ENCODE results near the gene TENM4.
"Not testable (repeated sequence)": the region's sequence is repeated elsewhere in the genome, so short reads cannot be mapped to it uniquely, and the experiment has no call there.

The TENM4 gene

DNA sequence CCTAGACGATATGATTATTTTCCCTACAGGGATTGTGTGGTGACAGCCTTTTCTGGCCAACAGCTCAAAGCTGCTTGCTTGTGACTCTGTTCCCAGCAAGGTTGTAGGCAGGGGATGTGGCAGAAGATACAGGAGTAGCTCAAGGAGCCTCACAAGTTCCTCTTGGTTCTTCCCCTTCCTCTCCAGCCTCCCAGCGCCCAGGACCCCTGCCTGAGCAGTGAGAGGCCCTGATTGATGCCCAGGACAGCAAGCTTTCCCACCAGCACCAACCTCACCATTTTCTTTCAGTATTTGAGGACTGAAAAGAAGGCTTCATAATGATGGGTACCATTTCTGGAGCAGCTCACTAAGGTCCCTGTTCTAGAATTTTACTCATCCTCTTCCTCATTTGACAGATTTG is 248.0 kb downstream of the TENM4 start:
- in situ Hi-C loops (cut with MboI; ENCODE audit: low sequenced_read_pairs), result no loop called here

DNA sequence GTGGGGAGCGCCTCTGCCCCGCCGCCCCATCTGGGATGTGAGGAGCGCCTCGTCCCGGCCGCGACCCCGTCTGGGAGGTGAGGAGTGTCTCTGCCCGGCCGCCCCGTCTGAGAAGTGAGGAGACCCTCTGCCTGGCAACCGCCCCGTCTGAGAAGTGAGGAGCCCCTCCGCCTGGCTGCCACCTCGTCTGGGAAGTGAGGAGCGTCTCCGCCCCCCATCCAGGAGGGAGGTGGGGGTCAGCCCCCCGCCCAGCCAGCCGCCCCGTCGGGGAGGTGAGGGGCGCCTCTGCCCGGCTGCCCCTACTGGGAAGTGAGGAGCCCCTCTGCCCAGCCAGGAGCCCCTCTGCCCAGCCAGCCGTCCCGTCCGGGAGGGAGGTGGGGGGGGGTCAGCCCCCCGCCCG is 249.1 kb downstream of the TENM4 start:
- in situ Hi-C loops (cut with MboI; ENCODE audit: low sequenced_read_pairs), result not testable (repeated sequence)

DNA sequence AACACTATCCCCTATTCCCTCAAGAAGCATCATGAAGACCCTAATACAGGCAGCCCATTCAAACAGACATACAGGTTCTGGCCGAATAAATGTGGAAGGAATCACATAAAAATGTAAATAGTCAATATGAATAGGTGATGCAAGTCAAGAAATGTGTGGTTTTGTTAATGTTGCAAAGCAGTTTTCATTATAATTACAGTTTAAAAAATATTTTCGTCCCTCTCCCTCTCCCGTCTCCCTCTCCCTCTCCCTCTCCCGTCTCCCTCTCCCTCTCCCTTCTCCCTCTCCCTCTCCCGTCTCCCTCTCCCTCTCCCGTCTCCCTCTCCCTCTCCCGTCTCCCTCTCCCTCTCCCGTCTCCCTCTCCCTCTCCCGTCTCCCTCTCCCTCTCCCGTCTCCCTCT is 250.3 kb downstream of the TENM4 start:
- in situ Hi-C loops (cut with MboI; ENCODE audit: low sequenced_read_pairs), result not testable (repeated sequence)

DNA sequence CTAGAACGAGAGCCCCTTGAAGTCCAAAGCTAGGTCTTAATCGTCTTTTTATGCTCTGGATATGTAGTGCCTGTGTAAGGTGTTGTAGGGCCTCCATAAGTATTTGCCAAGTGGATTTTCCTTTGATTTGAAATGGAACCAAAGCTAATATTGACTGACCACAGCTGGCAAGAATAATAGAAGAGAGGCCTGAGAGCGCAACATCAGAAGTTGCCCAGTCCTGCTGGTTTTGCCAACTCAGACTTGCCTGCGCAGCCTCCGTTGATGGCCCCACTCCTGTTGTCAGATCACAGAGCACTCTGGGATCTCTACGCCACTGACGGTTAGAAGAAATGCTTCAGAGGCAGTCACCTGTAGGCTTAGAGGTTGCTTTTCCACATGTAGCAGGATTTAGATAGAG is 251.2 kb downstream of the TENM4 start:
- in situ Hi-C loops (cut with MboI; ENCODE audit: low sequenced_read_pairs), result no loop called here

DNA sequence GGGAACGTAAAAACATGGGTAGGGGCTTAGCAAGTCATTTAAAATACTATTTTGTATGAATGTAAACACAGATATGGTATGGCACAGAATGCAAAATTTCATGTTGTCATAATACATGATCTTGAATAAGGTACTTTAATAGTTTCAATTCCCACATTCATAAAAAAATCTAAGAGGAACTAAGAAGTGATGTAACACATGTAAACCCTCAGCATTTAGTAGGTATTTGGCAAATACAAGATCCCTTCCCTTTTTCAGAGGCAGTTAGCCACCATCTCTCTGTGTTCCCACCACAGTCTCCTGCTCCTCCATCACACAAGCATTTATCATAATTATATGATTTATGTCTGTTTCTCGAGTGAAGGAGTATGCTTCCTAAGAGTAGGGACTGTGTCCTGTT is 251.8 kb downstream of the TENM4 start:
- in situ Hi-C loops (cut with MboI; ENCODE audit: low sequenced_read_pairs), result no loop called here

DNA sequence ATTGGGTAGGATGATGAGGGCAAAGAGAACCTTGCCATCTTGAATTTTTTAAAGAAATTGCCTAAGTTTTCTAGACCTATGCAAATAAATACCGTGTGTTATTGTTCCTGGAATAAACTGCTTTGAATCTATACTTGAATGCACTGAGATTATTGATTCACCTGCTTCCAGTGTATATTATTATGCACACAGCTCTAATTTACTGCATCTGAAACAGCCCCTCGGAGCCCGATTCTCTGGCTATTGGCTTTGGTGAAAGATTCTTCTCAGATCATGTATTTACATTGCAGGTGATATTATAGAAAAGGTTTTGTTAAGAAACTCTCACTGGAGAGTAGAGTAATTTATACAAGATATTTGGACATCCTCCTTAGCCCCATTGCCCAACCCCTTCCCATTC is 254.2 kb downstream of the TENM4 start:
- in situ Hi-C loops (cut with MboI; ENCODE audit: low sequenced_read_pairs), result no loop called here

DNA sequence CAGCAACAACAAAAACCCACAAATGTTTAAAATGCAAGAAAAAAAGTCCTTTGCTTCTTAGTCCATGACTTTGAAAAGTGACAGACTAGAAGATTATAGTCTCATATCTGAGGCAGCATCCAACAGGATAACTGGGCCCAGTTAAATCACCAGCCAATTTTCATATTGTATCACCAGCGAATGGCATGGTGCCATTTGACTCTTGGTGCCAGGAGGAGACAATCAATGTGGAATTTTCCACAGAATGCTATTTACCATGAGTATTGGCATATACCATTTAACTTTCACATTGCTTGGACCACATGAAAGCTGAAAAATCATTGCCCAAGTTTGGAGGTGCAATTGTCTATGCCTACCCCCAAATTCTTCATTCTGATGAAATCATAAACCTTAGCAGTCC is 255.5 kb downstream of the TENM4 start:
- in situ Hi-C loops (cut with MboI; ENCODE audit: low sequenced_read_pairs), result no loop called here

DNA sequence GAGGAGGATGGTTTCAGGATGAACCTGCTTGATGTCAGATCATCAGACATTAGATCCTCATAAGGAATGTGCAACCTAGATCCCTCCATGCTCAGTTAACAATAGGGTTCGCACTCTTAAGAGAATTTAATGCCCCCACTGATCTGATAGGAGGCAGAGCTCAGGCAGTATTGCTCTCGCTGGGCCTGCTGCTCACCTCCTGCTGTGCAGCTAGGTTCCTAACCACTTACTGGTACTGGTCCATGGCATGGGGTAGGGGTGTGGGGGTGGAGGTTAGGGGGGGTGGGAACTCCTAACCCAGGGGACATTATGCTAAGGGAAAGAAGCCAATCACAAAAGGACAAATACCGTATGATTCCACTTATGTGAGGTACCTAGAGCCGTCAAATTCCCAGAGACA is 256.5 kb downstream of the TENM4 start:
- in situ Hi-C loops (cut with MboI; ENCODE audit: low sequenced_read_pairs), result no loop called here

DNA sequence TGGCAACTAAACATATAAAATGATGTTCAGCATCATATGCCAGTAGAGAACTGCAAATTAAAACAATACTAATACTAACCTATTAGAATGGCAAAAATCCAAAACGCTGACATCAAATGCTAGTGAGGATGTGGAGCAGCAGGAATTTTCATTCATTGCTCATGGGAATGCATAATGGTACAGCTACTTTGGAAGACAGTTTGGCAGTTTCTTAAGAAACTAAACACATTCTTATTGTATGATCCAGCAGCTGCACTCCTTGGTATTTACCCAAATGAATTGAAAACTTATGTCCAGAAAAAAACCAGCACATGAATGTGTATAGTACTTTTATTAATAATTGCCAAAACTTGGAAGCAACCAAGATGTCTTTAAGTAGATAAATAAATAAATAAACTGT is 258.0 kb downstream of the TENM4 start:
- in situ Hi-C loops (cut with MboI; ENCODE audit: low sequenced_read_pairs), result no loop called here

DNA sequence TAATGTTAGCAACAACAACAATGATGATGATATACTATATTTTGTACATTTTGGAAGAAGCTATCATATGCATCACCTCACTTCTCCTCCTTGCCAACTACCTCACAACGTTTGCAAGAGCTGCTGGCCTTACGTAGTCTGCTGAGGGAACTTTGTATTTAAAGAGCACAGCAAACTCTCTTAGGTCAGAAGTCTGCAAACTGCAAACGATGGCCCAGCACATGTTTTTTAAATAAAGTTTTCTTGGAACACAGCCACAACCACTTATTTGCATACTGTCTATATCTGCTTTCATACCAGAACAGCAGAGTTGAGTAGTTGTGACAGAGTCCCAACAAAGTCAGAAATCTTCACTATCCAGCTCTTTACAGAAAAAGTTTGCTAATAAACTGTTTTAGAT is 261.7 kb downstream of the TENM4 start:
- in situ Hi-C loops (cut with MboI; ENCODE audit: low sequenced_read_pairs), result no loop called here

DNA sequence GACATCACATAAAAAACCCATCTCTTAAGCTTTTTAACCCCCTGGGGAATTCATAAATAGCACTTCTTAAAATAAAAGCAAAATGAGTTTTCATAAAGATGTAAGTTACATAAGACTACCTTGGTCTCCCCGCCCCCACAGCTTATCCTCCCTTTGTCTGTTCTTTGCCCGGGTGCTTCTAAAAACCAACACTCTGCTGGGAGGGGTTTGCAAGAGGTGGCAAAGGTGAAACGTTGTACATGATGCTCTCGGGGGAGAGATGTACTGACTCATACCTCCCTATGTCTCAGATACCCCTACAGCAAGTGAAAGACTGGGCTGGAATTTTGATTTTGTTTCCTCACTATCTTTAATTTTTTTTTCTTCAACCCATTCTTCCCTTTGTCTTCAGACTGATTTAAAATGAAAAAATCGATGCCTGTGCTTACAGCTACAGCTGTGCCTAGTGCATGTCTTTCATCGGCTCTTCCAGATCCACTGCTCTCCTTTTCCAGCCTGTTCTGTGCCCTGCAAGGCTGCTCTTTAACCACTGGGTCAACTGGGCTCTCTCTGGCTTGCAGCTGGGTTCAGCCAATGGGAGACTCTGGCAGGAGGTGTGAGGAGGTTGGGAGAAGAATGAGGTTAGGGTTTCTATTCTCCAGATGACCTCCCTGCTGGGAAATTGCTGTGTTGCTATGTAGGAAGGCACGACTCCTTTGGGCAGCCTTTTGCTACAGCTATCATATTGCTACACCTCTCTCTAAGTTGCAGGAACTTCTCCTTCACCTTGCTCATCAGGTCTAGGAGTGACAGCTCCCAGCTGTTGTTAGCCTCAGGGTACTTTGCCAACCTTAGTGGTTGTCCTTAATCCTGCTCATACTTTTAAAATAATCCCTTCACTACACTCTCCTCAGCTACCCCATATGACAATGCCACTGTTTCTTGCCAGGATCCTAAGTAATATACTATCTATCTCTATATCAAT is 266.5 kb downstream of the TENM4 start:
- in situ Hi-C loops (cut with MboI; ENCODE audit: low sequenced_read_pairs), result no loop called here

DNA sequence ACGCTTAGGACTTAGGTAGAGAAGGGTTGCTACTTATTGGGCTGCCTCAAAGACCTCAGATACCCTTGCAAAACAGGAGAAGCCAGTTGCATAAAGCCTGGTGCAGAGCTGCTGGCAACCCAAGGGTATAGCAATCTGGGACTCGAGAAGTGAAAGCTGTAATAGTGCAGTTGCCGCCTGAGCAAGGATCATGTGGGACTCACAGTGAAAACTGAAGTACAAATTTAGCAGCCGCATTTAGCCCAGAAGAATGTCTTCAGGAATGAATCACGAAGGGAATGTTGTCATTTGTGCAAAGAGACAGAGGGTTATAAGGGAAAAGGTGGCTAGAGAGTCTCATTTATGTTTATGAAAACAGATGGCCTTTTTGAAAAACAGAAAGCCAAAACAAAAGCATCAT is 267.2 kb downstream of the TENM4 start:
- in situ Hi-C loops (cut with MboI; ENCODE audit: low sequenced_read_pairs), result no loop called here

DNA sequence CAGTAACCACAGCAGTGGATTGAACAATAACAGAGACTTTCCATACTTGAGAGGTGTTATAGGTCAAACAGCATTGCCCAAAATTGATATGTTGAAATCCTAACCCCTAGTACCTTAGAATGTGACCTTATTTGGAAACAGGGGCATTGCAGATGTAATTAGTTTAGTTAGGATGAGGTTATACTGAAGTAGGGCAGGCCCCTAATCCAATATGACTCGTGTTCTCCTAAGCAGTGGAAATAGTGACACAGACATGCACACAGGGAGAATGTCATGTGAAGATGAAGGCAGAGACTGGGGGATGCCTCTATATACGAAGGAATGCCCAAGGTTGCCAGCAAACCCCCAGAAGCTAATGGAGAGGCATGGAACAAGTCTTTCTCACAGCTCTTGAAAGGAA is 270.5 kb downstream of the TENM4 start:
- in situ Hi-C loops (cut with MboI; ENCODE audit: low sequenced_read_pairs), result no loop called here

DNA sequence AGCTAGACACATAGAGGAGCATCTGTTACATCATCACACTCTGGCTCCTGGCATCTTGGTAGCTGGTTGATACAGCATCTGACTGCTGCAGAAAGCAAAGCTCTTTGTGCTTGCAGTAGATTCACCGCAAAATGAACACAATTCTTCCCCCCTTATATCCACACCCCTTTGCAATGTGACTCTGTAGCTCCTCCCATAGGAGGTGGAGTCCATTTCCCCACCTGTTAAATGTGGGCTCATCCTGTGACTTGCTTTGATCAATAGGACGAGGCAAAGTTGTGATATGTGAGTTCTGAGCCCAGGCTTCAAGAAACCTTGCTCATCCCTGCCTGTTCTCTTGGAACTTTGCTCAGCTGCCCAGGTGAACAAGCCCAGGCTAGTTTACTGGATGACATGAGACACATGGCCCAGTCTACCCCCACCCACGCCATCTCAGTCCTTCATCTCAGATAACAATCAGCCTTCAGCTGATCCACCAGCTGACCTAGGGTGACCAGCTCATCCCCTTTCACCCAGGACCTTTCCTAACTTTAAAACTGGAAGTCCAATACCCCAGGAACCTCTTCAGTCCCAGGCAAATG is 272.2 kb downstream of the TENM4 start:
- in situ Hi-C loops (cut with MboI; ENCODE audit: low sequenced_read_pairs), result no loop called here

DNA sequence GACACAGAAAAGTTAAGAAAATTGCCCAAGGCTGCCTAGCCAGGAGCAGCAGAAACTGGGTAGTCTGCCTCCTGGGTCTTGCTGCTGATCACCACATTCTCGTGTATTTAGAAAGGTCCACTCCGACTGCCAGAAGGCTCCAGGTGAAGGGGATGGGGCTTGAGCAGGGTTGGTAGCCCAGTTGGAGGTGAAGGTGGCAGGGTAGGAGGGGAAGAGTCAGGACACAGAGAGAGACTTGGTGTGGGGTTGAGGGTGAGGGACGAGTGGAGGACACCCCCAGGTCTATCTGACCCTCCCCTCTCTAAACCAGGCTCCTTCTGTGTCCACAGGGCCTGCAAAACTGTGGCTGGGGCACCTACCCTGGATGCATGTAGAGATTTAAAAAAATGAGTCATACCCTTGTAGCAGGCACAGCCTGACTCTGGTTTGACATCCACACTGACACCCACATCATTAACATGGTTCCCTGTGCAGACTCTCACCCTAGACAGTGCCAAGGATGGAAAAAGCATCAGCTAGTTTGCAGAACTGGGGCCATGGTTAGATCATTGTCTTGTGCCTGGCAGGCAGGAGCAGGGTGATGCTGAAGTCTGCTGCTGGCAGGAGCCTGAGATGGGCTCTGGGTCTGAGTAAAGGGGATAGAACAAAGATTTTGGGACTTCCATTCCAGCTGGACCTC is 273.2 kb downstream of the TENM4 start:
- in situ Hi-C loops (cut with MboI; ENCODE audit: low sequenced_read_pairs), result no loop called here

DNA sequence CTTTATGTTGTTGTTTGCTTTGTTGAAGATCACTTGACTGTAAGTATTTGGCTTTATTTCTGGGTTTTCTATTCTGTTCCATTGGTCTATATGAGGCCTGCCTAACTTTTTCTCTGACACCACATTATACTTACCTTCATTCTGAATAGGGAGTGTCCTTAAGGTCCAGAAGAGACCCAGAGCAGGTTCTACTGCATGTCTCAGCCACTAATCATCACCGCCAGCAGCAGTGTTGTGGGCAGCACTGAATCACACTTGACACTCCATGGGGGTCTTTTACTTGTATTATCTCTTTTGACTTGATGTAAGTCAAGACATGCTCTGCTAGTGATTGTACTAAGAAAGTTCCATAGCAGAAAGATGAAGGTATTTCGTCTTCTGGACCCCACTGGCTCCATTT is 274.9 kb downstream of the TENM4 start:
- in situ Hi-C loops (cut with MboI; ENCODE audit: low sequenced_read_pairs), result no loop called here

DNA sequence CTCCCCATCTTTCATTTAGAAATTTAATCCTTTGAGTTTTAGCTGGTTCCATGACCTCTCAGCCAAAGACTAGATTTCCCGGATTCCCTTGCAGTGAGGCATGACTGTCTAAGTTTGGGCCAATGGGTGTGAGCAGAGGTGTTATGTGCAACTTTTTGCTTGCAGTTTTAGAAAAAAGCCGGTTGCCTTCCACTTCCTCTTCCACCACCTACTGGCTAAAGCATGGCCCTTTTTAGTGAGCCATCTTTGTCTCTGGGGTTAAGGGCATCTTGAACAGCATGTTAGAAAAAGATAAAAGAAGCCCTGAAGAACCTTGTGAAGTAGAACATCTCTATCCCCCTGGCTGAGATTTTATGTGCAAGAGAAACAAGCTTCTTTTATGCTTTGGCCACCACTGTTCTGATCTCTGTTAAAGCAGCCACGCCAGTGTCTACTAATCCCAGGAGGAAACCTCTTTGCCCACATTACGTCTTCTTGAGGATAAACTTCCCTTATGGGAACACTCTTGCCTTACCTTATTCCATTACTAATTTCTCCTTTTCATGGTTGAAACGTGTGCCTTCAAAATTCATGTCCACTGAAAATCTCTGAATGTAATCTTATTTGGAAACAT is 279.9 kb downstream of the TENM4 start:
- in situ Hi-C loops (cut with MboI; ENCODE audit: low sequenced_read_pairs), result no loop called here

DNA sequence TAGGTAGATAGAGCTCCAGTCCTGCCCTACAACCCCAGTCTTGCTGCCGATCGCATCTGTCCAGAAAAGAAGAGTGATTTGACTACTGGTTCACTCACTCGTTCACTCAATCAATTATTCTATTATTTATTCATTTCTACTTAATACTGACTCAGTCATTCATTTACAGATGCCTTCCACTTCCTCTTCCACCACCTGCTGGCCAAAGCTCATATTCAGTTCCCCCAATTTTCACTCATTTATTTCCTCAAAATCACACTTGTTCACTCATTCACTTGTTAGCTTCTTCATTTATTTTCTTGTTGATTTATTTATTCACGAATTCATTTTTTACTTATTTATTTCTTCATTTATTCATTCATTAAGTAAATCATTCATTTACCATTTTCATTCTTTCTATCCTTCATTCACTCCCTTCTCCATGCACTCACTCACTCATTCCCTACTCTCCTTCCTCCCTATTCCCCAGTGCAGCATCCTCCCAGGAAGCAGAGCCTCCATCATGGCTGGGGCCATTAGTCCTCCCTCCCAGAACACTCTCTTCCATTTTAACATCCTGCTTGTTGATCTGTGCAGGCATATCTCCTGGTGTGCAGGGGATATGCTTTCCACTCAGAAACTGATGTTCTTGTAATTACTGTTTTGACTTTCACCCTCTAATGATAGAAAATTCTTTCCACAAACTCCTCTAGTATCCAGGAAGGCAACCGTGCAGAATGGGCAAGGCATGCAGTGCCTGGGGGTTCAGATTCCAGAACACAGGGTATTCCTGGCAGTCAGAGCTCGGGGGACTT is 281.0 kb downstream of the TENM4 start:
- in situ Hi-C loops (cut with MboI; ENCODE audit: low sequenced_read_pairs), result no loop called here

DNA sequence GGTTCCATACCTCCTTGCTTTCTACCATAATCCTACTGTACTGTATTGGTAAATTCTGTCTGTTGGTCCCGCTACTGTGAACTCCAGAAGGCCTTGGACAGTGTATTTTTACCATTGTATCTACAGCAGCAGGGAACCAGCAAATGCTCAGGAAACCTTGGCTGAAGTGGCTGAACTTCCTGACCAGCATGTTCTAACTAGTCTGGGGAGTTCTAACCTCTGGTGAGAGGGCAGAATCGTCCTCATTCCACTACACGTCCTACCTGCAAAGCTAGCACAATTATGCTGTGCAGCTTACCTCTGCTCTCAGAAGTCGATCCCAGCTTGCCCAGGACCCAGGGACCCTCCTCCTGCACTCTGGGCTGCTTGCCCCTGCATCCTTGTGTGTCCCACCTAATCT is 283.1 kb downstream of the TENM4 start:
- in situ Hi-C loops (cut with MboI; ENCODE audit: low sequenced_read_pairs), result no loop called here

DNA sequence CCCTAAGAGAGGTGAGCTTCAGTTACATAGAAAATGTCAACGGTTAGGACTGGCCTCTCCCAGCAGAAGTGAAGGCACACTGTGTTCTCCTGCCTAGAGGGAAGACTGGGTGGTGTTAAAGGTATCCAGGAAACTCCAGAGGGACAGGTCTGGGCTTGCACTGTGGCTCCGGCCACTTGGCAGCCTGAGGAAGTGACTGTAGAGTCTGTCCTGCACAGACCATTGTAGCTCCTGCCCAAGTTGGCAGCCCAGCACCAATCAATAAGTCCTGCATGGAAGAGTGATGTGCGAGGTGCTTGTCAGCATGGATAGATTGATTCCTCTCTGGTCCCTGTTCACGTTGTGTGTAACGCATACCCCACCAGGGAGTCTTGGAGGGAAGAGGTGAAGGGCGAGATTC is 284.8 kb downstream of the TENM4 start:
- in situ Hi-C loops (cut with MboI; ENCODE audit: low sequenced_read_pairs), result no loop called here

DNA sequence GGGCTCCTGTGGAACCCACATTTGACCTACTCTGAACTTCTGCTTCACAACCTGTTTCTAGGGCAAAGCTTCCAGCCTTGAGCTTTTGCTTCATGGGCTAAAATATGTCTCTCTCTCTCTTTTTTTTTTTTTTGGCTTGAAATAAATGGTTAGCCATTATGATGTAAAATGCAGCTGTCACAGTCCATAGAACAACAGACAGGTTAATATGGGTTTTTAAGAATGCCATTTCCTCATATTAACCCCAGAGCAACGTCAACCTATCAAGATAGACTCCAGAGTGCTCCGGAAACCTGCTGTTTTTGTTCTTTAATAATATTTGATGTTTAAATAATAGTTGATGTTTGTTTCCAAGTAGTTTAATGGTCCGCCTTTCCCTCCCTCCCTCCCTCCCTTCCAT is 285.6 kb downstream of the TENM4 start:
- in situ Hi-C loops (cut with MboI; ENCODE audit: low sequenced_read_pairs), result no loop called here
